K562 (cell line): ENCODE data around the gene NRG3.

Experiments
- BCL6 ChIP-seq: fragments of 250-450 bp; sonication (Bioruptor Pico); IDR thresholded peaks from 2 replicates; pipeline ENCODE4 v1.4.0; 2020
- CHD2 ChIP-seq: IDR thresholded peaks from 2 replicates; pipeline ENCODE4 v1.6.1; 2011; ENCODE audit warnings: low read depth, low read length
- CTCF ChIP-seq, 3 experiments: IDR thresholded peaks in 2 of 3; conservative IDR thresholded peaks in 1 of 3; 2 replicates each; pipeline ENCODE4 v1.5.1; 2011 to 2012; ENCODE audit warnings: low read length in 3 of 3, mild to moderate bottlenecking in 3 of 3, control low read depth in 2 of 3, improper control_type of control experiment in 1 of 3, inconsistent platforms in 1 of 3, low read depth in 1 of 3, mixed read lengths in 1 of 3, moderate library complexity in 1 of 3; ENCODE audit not compliant: insufficient read depth in 2 of 3
- ETS2 ChIP-seq: IDR thresholded peaks from 2 replicates; pipeline ENCODE4 v1.6.1; 2016; ENCODE audit warnings: borderline replicate concordance, missing genetic modification characterization, mild to moderate bottlenecking, moderate library complexity, missing compliant biosample characterization; ENCODE audit not compliant: poor library complexity, severe bottlenecking
- MXI1 ChIP-seq: IDR thresholded peaks from 2 replicates; pipeline ENCODE4 v1.6.1; 2011; ENCODE audit warnings: low read depth, mild to moderate bottlenecking, improper control_type of control experiment, low read length
- POLR2A ChIP-seq: fragments of 450-650 bp; conservative IDR thresholded peaks from 2 replicates; pipeline ENCODE4 v1.6.1; 2016
- POLR2AphosphoS5 ChIP-seq: IDR thresholded peaks from 2 replicates; pipeline ENCODE4 v1.6.1; 2011; ENCODE audit warnings: mild to moderate bottlenecking, low read depth, low read length, moderate library complexity; ENCODE audit not compliant: control insufficient read depth, insufficient read depth
- PTBP1 ChIP-seq: fragments of 200-400 bp; formaldehyde crosslinking; IDR thresholded peaks from 2 replicates; pipeline ENCODE4 v1.6.1; 2017; ENCODE audit warnings: low read depth, low read length
- SMAD1 ChIP-seq: fragments of 150-350 bp; IDR thresholded peaks from 2 replicates; pipeline ENCODE4 v1.6.1; 2014; ENCODE audit warnings: low read length, low read depth; ENCODE audit not compliant: partially characterized antibody
- ZNF121 ChIP-seq: sonication (generic); formaldehyde crosslinking; conservative IDR thresholded peaks from 2 replicates; pipeline ENCODE4 v1.8.0; 2022; ENCODE audit warnings: missing genetic modification reagents
- ZNF79 ChIP-seq: fragments of 250-450 bp; sonication (Bioruptor Pico); IDR thresholded peaks from 2 replicates; pipeline ENCODE4 v1.4.0; 2020; ENCODE audit warnings: low read depth, mild to moderate bottlenecking, moderate library complexity
- TF ChIP-seq, protein P1 (sequence below), 2 experiments: fragments of 450-650 bp; formaldehyde crosslinking in 1 of 2; IDR thresholded peaks; 2 replicates each; pipeline versions ENCODE4 v1.4.0 to v1.6.1; 2014 to 2020; ENCODE audit warnings: mild to moderate bottlenecking in 2 of 2, borderline replicate concordance in 1 of 2, low read depth in 1 of 2

DNA sequence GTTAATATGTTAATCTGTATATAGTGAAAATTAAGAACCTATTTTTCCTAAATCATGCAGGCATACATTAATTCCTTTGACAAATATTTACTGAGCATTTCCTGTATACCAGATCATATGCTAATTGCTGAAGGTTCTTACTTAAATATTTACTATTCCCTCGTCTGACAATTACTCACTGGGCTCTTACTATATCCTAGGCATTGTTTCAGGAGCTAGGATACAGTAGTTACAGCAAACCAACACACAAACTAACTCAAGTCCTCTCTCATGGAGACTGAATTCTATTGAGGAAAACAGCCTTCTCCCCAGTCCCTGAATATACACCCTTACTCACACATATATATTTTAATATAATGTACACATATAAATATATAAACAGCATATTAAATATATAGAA is 786.0 kb downstream of the NRG3 start:
- TF ChIP-seq, protein P1, sequence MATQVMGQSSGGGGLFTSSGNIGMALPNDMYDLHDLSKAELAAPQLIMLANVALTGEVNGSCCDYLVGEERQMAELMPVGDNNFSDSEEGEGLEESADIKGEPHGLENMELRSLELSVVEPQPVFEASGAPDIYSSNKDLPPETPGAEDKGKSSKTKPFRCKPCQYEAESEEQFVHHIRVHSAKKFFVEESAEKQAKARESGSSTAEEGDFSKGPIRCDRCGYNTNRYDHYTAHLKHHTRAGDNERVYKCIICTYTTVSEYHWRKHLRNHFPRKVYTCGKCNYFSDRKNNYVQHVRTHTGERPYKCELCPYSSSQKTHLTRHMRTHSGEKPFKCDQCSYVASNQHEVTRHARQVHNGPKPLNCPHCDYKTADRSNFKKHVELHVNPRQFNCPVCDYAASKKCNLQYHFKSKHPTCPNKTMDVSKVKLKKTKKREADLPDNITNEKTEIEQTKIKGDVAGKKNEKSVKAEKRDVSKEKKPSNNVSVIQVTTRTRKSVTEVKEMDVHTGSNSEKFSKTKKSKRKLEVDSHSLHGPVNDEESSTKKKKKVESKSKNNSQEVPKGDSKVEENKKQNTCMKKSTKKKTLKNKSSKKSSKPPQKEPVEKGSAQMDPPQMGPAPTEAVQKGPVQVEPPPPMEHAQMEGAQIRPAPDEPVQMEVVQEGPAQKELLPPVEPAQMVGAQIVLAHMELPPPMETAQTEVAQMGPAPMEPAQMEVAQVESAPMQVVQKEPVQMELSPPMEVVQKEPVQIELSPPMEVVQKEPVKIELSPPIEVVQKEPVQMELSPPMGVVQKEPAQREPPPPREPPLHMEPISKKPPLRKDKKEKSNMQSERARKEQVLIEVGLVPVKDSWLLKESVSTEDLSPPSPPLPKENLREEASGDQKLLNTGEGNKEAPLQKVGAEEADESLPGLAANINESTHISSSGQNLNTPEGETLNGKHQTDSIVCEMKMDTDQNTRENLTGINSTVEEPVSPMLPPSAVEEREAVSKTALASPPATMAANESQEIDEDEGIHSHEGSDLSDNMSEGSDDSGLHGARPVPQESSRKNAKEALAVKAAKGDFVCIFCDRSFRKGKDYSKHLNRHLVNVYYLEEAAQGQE (IDR thresholded peaks at IDR 0.05; ENCODE audit: borderline replicate concordance), result no peak
- TF ChIP-seq, protein P1 (CRISPR knock-in tag; IDR thresholded peaks at IDR 0.05; ENCODE audit: low read depth), result no peak
- TF ChIP-seq SMAD1 (no peak), CTCF (IDR thresholded peaks at IDR 0.05 in 2 of 3, conservative IDR thresholded peaks at IDR 0.05 in 1 of 3; ENCODE audit: insufficient read depth in 2 of 3, low read depth in 1 of 3, low read length in 3 of 3) (no peak), POLR2A (no peak), MXI1 (no peak), CHD2 (no peak), POLR2AphosphoS5 (no peak), PTBP1 (no peak), ZNF121 (CRISPR knock-in tag) (no peak), BCL6 (CRISPR knock-in tag) (no peak), ZNF79 (CRISPR knock-in tag) (no peak), ETS2 (tag) (no peak)
